GM18951 (cell line): Measurements from ENCODE around the gene BRSK1.

Source experiments
- POLR2A ChIP-seq: IDR thresholded peaks from 4 replicates; pipeline ENCODE4 v1.6.1; 2011; ENCODE audit warnings: mild to moderate bottlenecking; ENCODE audit not compliant: insufficient read length, insufficient read depth; ENCODE audit errors: extremely low read depth
- in situ Hi-C: fragments of 300-500 bp; cut with MboI; formaldehyde crosslinking; loops from one replicate; pipeline ENCODE4 v1.12.0; 2022; ENCODE audit warnings: low sequenced_read_pairs, mixed read lengths, inconsistent platforms; ENCODE audit not compliant: unreplicated experiment

The BRSK1 gene

GRCh38 chr19:55305983-55306562, 22.3 kb downstream of the BRSK1 start:
- no peak for TF ChIP-seq POLR2A
- in situ Hi-C loops: no loop called here

GRCh38 chr19:55306712-55307111, 22.9 kb downstream of the BRSK1 start:
- TF ChIP-seq POLR2A: no peak
- in situ Hi-C loops: no loop called here

- TF ChIP-seq POLR2A: no peak
- in situ Hi-C loops: no loop called here
These were observed 24.5 kb downstream of the BRSK1 start for GRCh38 chr19:55308281-55308680.

GRCh38 chr19:55309448-55309847, 25.7 kb downstream of the BRSK1 start:
- in situ Hi-C loops: no loop called here
- TF ChIP-seq POLR2A: no peak

- no peak for TF ChIP-seq POLR2A
- in situ Hi-C loops: no loop called here
These were observed 26.7 kb downstream of the BRSK1 start for GRCh38 chr19:55310498-55310897.

GRCh38 chr19:55311397-55311796, 27.6 kb downstream of the BRSK1 start:
- in situ Hi-C loops: no loop called here
- TF ChIP-seq POLR2A: no peak

GRCh38 chr19:55311797-55312196, 28.0 kb downstream of the BRSK1 start:
- in situ Hi-C loops: no loop called here

GRCh38 chr19:55312621-55313512, 29.1 kb downstream of the BRSK1 start:
- no peak for TF ChIP-seq POLR2A
- in situ Hi-C loops: no loop called here

More at GRCh38 chr19:55311797-55312196, 28.0 kb downstream of the BRSK1 start:
- TF ChIP-seq POLR2A: no peak

GRCh38 chr19:55314396-55314795, 30.6 kb downstream of the BRSK1 start:
- no peak for TF ChIP-seq POLR2A
- in situ Hi-C loops: no loop called here

- in situ Hi-C loops: no loop called here
- no peak for TF ChIP-seq POLR2A
These were observed 32.2 kb downstream of the BRSK1 start for GRCh38 chr19:55315956-55316525.

GRCh38 chr19:55316646-55317045, 32.8 kb downstream of the BRSK1 start:
- in situ Hi-C loops: no loop called here
- no peak for TF ChIP-seq POLR2A

GRCh38 chr19:55319785-55320184, 36.0 kb downstream of the BRSK1 start:
- in situ Hi-C loops: no loop called here
- TF ChIP-seq POLR2A: no peak

- TF ChIP-seq POLR2A: no peak
- in situ Hi-C loops: no loop called here
These were observed 37.1 kb downstream of the BRSK1 start for GRCh38 chr19:55320844-55321419.
